ENCODE data around the gene PSAP. TPM values are rescaled to one million over a fixed set of nuclear protein-coding genes. Genes with fewer than 3 reads are reported as not detected.
A peak's percentile ranks its signal among the peaks of the same experiment; 100 is the strongest.

The PSAP gene
- total RNA-seq, 1 donor from 2014 or later = 510 TPM

GRCh38 chr10:71812913-71813590, 38.0 kb downstream of the PSAP start:
- Mint-ChIP-seq H3K4me3 (ENCODE audit: low read depth) (no peak overlapping the region), H3K36me3 (ENCODE audit: insufficient read depth) (peaks cover 14% of the 10 kb centered on the region), H3K4me1 (ENCODE audit: low read depth) (no peaks in the 10 kb centered on the region), H3K27me3 (no peaks in the 10 kb centered on the region), H3K9me3 (ENCODE audit: low read depth) (no peaks in the 10 kb centered on the region), H3K27ac (peak overlapping the region; percentile 37)
- no peak for DNase-seq (ENCODE audit: low spot score, unreplicated experiment)
- no peak for TF ChIP-seq CTCF (IDR thresholded peaks at IDR 0.05; ENCODE audit: unreplicated experiment)

GRCh38 chr10:71812016-71812912, 38.8 kb downstream of the PSAP start:
- H3K27ac Mint-ChIP-seq = no peak overlapping the region
- no peaks in the 10 kb centered on the region for H3K9me3 Mint-ChIP-seq (ENCODE audit: low read depth)
- peak; percentile 74 for TF ChIP-seq CTCF (IDR thresholded peaks at IDR 0.05; ENCODE audit: unreplicated experiment)
- no peak overlapping the region for H3K4me3 Mint-ChIP-seq (ENCODE audit: low read depth)
- DNase-seq (ENCODE audit: low spot score, unreplicated experiment) = peak; percentile 52
- H3K27me3 Mint-ChIP-seq = no peaks in the 10 kb centered on the region
- peaks cover 14% of the 10 kb centered on the region for H3K36me3 Mint-ChIP-seq (ENCODE audit: insufficient read depth)
- H3K4me1 Mint-ChIP-seq (ENCODE audit: low read depth) = no peaks in the 10 kb centered on the region

GRCh38 chr10:71811351-71811750, 39.7 kb downstream of the PSAP start:
- no peak for DNase-seq (ENCODE audit: low spot score, unreplicated experiment)
- H3K4me3 Mint-ChIP-seq (ENCODE audit: low read depth) = no peak overlapping the region
- no peaks in the 10 kb centered on the region for H3K27me3 Mint-ChIP-seq
- TF ChIP-seq CTCF (IDR thresholded peaks at IDR 0.05; ENCODE audit: unreplicated experiment) = no peak
- peaks cover 9% of the 10 kb centered on the region for H3K36me3 Mint-ChIP-seq (ENCODE audit: insufficient read depth)
- no peaks in the 10 kb centered on the region for H3K4me1 Mint-ChIP-seq (ENCODE audit: low read depth)
- no peak overlapping the region for H3K27ac Mint-ChIP-seq
- H3K9me3 Mint-ChIP-seq (ENCODE audit: low read depth) = no peaks in the 10 kb centered on the region

- Mint-ChIP-seq H3K27me3 (peaks cover 9% of the 10 kb centered on the region), H3K9me3 (ENCODE audit: low read depth) (no peaks in the 10 kb centered on the region), H3K36me3 (ENCODE audit: insufficient read depth) (peaks cover 2% of the 10 kb centered on the region), H3K4me1 (ENCODE audit: low read depth) (peaks cover 2% of the 10 kb centered on the region), H3K4me3 (ENCODE audit: low read depth) (no peak overlapping the region), H3K27ac (no peak overlapping the region)
- TF ChIP-seq CTCF (IDR thresholded peaks at IDR 0.05; ENCODE audit: unreplicated experiment) = no peak
- DNase-seq (ENCODE audit: low spot score, unreplicated experiment) = no peak
Measured at GRCh38 chr10:71810048-71810750, 40.9 kb downstream of the PSAP start.

GRCh38 chr10:71809628-71810027, 41.4 kb downstream of the PSAP start:
- H3K4me3 Mint-ChIP-seq (ENCODE audit: low read depth) = no peak overlapping the region
- no peak for TF ChIP-seq CTCF (IDR thresholded peaks at IDR 0.05; ENCODE audit: unreplicated experiment)
- H3K9me3 Mint-ChIP-seq (ENCODE audit: low read depth) = no peaks in the 10 kb centered on the region
- no peak overlapping the region for H3K27ac Mint-ChIP-seq
- H3K4me1 Mint-ChIP-seq (ENCODE audit: low read depth) = peaks cover 2% of the 10 kb centered on the region
- no peak for DNase-seq (ENCODE audit: low spot score, unreplicated experiment)
- peaks cover 2% of the 10 kb centered on the region for H3K36me3 Mint-ChIP-seq (ENCODE audit: insufficient read depth)
- peaks cover 14% of the 10 kb centered on the region for H3K27me3 Mint-ChIP-seq
